Activated CD4-positive, alpha-beta T cell treated with anti-CD3 and anti-CD28 coated beads for 36 hours (primary cell): ENCODE measurements around the gene GOLT1B. TPM values are rescaled to one million over a fixed set of nuclear protein-coding genes. Genes with fewer than 3 reads are reported as not detected.

Source experiments
- ATAC-seq: fragments of 200-7000 bp; cut with Tn5 transposase; one replicate; pipeline ENCODE4 v1.10.0; 2021; ENCODE audit warnings: mild to moderate bottlenecking, moderate library complexity
- CTCF ChIA-PET: fragments of 350-600 bp; sonication (Branson Sonifier 250); formaldehyde crosslinking; loops from one replicate; lab custom pipeline; 2021; ENCODE audit warnings: antibody characterized with exemption; lab: Charles Lee
- POLR2A ChIA-PET: fragments of 350-600 bp; sonication (Branson Sonifier 250); formaldehyde crosslinking; loops from one replicate; lab custom pipeline; 2021; ENCODE audit warnings: antibody characterized with exemption, inconsistent platforms; lab: Charles Lee
- DNase-seq: peaks from one replicate; pipeline ENCODE4 v3.0.0-alpha.2; 2020
- H3K27ac Mint-ChIP-seq: one replicate; pipeline ENCODE4 v1.8.0; 2021; ENCODE audit warnings: mixed read lengths
- H3K27me3 Mint-ChIP-seq: one replicate; pipeline ENCODE4 v1.8.0; 2021; ENCODE audit warnings: mixed read lengths
- H3K36me3 Mint-ChIP-seq: one replicate; pipeline ENCODE4 v1.8.0; 2021; ENCODE audit warnings: low read depth, mixed read lengths
- H3K4me1 Mint-ChIP-seq: one replicate; pipeline ENCODE4 v1.8.0; 2021; ENCODE audit warnings: mixed read lengths
- H3K4me3 Mint-ChIP-seq: one replicate; pipeline ENCODE4 v1.8.0; 2021; ENCODE audit warnings: mild to moderate bottlenecking, moderate library complexity, mixed read lengths
- H3K9me3 Mint-ChIP-seq: one replicate; pipeline ENCODE4 v1.8.0; 2021; ENCODE audit warnings: low read depth, mixed read lengths
- intact Hi-C, 2 experiments: fragments of 100-400 bp; cut with DNase I in 1 of 2; cut with micrococcal nuclease in 1 of 2; formaldehyde crosslinking; loops; one replicate each; pipeline versions ENCODE4 v1.14.2 to v1.15.1; 2022 to 2024; cut with DNase I, micrococcal nuclease
- total RNA-seq, 2 experiments: library from RNA; stranded (reverse); gene quantifications; one replicate each; pipeline ENCODE4 v1.2.3, GENCODE V29; 2021

The GOLT1B gene
- total RNA-seq, 2 experiments from 2014 or later = 25.6 to 31.2 TPM

- POLR2A ChIA-PET = no interaction called here
- peaks cover 16% of the 10 kb centered on the region for H3K36me3 Mint-ChIP-seq
- ATAC-seq = no peak
- no peak overlapping the region for H3K27ac Mint-ChIP-seq
- no peaks in the 10 kb centered on the region for H3K27me3 Mint-ChIP-seq
- no peaks in the 10 kb centered on the region for H3K9me3 Mint-ChIP-seq
- H3K4me3 Mint-ChIP-seq = no peak overlapping the region
- no peaks in the 10 kb centered on the region for H3K4me1 Mint-ChIP-seq
- CTCF ChIA-PET = no interaction called here
- no peak for DNase-seq
- intact Hi-C loops = no loop called here
Observed at GRCh38 chr12:21483531-21483930, 18.1 kb upstream of the GOLT1B start.

GRCh38 chr12:21485998-21486397 lies 15.6 kb upstream of the GOLT1B start:
- Mint-ChIP-seq H3K9me3 (no peaks in the 10 kb centered on the region), H3K36me3 (peaks cover 30% of the 10 kb centered on the region), H3K4me3 (no peak overlapping the region), H3K27me3 (no peaks in the 10 kb centered on the region), H3K4me1 (no peaks in the 10 kb centered on the region), H3K27ac (no peak overlapping the region)
- no peak for ATAC-seq
- CTCF ChIA-PET = interaction anchor here (0.9 kb wide), 1 partner anchor 8 kb away, joined by 3 read pairs; no protein-coding TSS in a partner anchor
- no peak for DNase-seq
- POLR2A ChIA-PET = no interaction called here
- intact Hi-C loops = no loop called here

- H3K4me1 Mint-ChIP-seq = peaks cover 36% of the 10 kb centered on the region
- no peak overlapping the region for H3K4me3 Mint-ChIP-seq
- H3K36me3 Mint-ChIP-seq = peaks cover 44% of the 10 kb centered on the region
- H3K27ac Mint-ChIP-seq = no peak overlapping the region
- intact Hi-C loops = loop anchor here (2.0 to 5.0 kb wide), 5 partner anchors 42 to 1127 kb away; partner anchors contain the start of genes C2CD5 (in 2 of the 2) and CMAS (in 2 of the 2)
- H3K27me3 Mint-ChIP-seq = no peaks in the 10 kb centered on the region
- POLR2A ChIA-PET = no interaction called here
- ATAC-seq (no peak), DNase-seq (no peak)
- no peaks in the 10 kb centered on the region for H3K9me3 Mint-ChIP-seq
- CTCF ChIA-PET = interaction anchor here (1.5 to 1.9 kb wide), 3 partner anchors 17 to 180 kb away, joined by 3 to 6 read pairs (median 4); no protein-coding TSS in a partner anchor
Observed at GRCh38 chr12:21499765-21500164, 1.8 kb upstream of the GOLT1B start.

DNA sequence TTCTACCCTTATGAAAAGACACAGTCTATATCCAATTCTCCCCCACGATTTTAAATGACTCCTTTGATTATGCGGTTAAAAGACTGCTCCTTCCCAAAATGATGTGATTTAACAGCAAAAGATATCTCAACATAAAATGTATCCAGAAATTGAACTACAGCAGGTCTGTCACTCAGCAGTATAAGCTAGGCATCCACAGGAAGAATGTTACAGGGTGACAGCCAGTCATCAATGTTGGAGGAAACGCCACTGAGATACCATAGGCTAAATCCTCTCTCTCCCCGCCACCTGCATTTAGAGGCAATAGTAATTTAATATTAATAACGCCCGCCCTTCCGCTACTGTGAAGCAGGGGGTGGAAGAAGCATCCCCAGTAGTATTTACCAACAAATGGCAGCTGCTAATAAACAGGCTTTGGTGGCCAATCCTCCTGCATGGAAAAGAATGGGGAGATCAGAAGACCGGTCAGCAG lies 767 bp upstream of the GOLT1B start:
- CTCF ChIA-PET = interaction anchor here (1.4 to 1.8 kb wide), 2 partner anchors 8 to 179 kb away, joined by 6 read pairs; no protein-coding TSS in a partner anchor
- no peak overlapping the region for H3K27ac Mint-ChIP-seq
- no peaks in the 10 kb centered on the region for H3K9me3 Mint-ChIP-seq
- no peaks in the 10 kb centered on the region for H3K27me3 Mint-ChIP-seq
- no peak overlapping the region for H3K4me3 Mint-ChIP-seq
- intact Hi-C loops = loop anchor here (1.0 to 5.0 kb wide), 9 partner anchors 44 to 1126 kb away; partner anchors contain the start of genes C2CD5 (in 2 of the 2), CMAS (in 2 of the 2), LDHB (in 2 of the 2) and PYROXD1 (in 2 of the 2)
- H3K4me1 Mint-ChIP-seq = peaks cover 44% of the 10 kb centered on the region
- POLR2A ChIA-PET = interaction anchor here (0.6 kb wide), 1 partner anchor 151 kb away, joined by 3 read pairs; no protein-coding TSS in a partner anchor
- DNase-seq = no peak
- peak; percentile 1 for ATAC-seq
- peaks cover 33% of the 10 kb centered on the region for H3K36me3 Mint-ChIP-seq

GRCh38 chr12:21502164-21502496 lies 541 bp downstream of the GOLT1B start:
- POLR2A ChIA-PET = interaction anchor here (0.9 to 1.2 kb wide), 4 partner anchors 9 to 174 kb away, joined by 3 to 6 read pairs (median 4); partner anchors contain the start of gene LDHB
- Mint-ChIP-seq H3K27me3 (no peaks in the 10 kb centered on the region), H3K4me3 (no peak overlapping the region), H3K9me3 (no peaks in the 10 kb centered on the region), H3K36me3 (peaks cover 24% of the 10 kb centered on the region), H3K27ac (no peak overlapping the region), H3K4me1 (peaks cover 42% of the 10 kb centered on the region)
- ATAC-seq = peak; percentile 6
- peak; percentile 60 for DNase-seq
- CTCF ChIA-PET = interaction anchor here (0.9 to 1.4 kb wide), 2 partner anchors 8 to 9 kb away, joined by 3 to 6 read pairs; no protein-coding TSS in a partner anchor
- intact Hi-C loops = loop anchor here (5.0 kb wide), 3 partner anchors 45 to 1040 kb away; partner anchors contain the start of genes CMAS (in 2 of the 2) and C2CD5 (in 1 of the 2)

DNA sequence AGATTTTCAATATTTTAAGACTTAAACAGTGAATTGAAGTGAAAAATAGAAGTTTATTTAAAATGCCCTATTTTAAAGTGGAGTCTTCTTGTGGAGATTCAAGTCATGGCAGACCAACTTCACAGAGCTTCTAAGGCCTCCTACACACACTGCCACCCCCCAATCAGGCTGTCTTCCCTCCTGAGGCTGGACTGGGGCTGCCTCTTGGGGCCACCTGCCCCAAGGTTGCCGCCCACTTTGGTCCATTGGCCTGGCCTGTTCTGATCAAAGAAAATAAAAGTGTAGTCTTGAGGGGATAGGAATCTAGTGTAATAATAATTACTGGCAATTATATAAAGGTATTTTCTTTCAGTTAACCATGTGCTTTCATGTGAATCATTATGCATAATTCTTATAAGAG lies 1.3 kb downstream of the GOLT1B start:
- intact Hi-C loops = loop anchor here (5.0 kb wide), 3 partner anchors 46 to 1039 kb away; partner anchors contain the start of genes CMAS (in 2 of the 2) and C2CD5 (in 1 of the 2)
- ATAC-seq (no peak), DNase-seq (peak; percentile 13)
- H3K27me3 Mint-ChIP-seq = no peaks in the 10 kb centered on the region
- H3K36me3 Mint-ChIP-seq = peaks cover 24% of the 10 kb centered on the region
- H3K27ac Mint-ChIP-seq = no peak overlapping the region
- no peak overlapping the region for H3K4me3 Mint-ChIP-seq
- H3K4me1 Mint-ChIP-seq = peaks cover 43% of the 10 kb centered on the region
- CTCF ChIA-PET = no interaction called here
- no peaks in the 10 kb centered on the region for H3K9me3 Mint-ChIP-seq
- POLR2A ChIA-PET = no interaction called here

DNA sequence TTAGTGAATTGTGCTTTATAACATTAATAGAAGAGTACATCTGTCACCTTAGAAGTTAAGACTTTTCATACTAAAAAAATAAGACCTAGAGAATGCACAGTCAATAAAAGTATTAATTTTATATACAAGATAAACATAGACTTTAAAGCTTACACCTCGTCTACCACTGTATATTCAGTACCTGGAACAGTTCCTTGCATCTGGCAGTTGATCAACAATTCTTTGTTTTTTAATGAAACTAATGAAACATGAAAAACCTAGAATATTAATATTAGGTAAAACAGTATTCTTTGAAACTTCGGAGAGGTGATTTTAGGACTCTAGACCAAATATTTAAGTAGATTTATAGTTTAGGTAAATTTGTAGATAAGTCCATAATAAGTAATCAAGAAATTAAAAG lies 4.3 kb downstream of the GOLT1B start:
- Mint-ChIP-seq H3K4me3 (no peak overlapping the region), H3K36me3 (peaks cover 33% of the 10 kb centered on the region), H3K4me1 (peaks cover 54% of the 10 kb centered on the region), H3K27me3 (no peaks in the 10 kb centered on the region), H3K27ac (no peak overlapping the region), H3K9me3 (no peaks in the 10 kb centered on the region)
- DNase-seq = no peak
- ChIA-PET CTCF (no interaction called here), POLR2A (no interaction called here)
- intact Hi-C loops = no loop called here
- ATAC-seq = no peak

DNA sequence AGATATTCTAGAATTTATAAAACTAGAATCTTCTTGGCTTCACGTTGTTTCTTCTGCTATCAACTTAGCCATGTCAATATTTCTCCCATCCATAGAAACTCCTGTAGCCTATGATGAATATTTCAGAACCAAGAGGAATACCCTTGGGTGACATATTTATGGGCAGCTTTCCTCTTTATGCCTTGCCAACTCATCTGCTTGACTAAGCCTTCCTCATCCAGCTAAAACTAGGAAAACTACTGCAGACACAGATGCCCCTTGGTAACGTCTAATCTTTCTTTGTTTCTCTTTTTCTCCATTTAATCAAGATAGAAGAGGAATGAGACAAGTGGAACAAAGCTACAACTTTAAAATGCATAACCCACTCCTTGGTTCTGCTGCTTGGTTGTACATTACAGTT lies 6.3 kb downstream of the GOLT1B start:
- peak overlapping the region; percentile 6 for H3K27ac Mint-ChIP-seq
- peaks cover 42% of the 10 kb centered on the region for H3K36me3 Mint-ChIP-seq
- ChIA-PET POLR2A (interaction anchor here (0.6 kb wide), 1 partner anchor 144 kb away, joined by 3 read pairs; no protein-coding TSS in a partner anchor), CTCF (no interaction called here)
- no peak overlapping the region for H3K4me3 Mint-ChIP-seq
- intact Hi-C loops = no loop called here
- no peak for ATAC-seq
- DNase-seq = no peak
- no peaks in the 10 kb centered on the region for H3K9me3 Mint-ChIP-seq
- H3K4me1 Mint-ChIP-seq = peaks cover 50% of the 10 kb centered on the region
- H3K27me3 Mint-ChIP-seq = no peaks in the 10 kb centered on the region

DNA sequence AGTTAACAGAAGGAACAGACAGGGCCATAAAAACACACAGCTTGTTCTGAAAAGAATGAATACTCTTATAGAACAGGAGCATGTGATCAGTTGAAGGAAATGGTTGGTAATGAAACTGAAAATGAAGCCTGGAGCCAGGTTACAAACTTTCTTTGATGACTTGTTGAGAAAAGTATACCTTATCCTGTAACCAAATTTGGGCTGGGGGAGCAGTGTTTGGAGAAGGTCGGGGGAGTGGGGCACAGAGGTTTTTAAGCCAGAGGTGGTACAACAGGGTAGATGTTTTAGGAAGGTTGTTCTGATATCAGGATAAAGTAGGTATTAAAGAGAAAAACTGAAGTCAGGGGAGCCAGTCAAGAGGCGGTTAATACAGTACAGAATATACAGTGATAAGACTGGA lies 8.2 kb downstream of the GOLT1B start:
- ChIA-PET CTCF (interaction anchor here (1.0 to 1.1 kb wide), 2 partner anchors 8 to 72 kb away, joined by 3 read pairs; partner anchors contain the start of genes GOLT1B, PYROXD1 and RECQL), POLR2A (interaction anchor here (1.1 kb wide), 1 partner anchor 533 kb away, joined by 4 read pairs; no protein-coding TSS in a partner anchor)
- peak; percentile 9 for DNase-seq
- Mint-ChIP-seq H3K27me3 (no peaks in the 10 kb centered on the region), H3K4me1 (peaks cover 31% of the 10 kb centered on the region), H3K9me3 (no peaks in the 10 kb centered on the region), H3K4me3 (peak overlapping the region; percentile 21), H3K27ac (peak overlapping the region; percentile 85), H3K36me3 (peaks cover 54% of the 10 kb centered on the region)
- intact Hi-C loops = no loop called here
- ATAC-seq = peak; percentile 96

DNA sequence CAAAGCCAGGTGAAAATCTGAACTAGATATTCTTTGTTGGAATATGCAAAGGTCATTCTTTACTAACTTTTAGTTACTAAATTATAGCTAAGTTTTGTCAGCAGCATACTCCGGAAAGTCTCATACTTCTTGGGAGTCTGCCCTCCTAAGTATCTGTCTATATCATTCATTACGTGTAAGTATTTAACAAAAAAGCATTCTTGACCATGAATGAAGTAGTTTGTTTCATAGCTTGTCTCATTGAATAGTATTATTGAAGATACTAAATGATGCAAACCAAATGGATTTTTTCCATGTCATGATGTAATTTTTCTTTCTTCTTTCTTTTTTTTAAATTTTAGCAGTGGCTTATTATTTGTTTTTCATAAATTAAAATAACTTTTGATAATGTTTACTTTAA lies 14.7 kb downstream of the GOLT1B start:
- Mint-ChIP-seq H3K27me3 (no peaks in the 10 kb centered on the region), H3K27ac (no peak overlapping the region), H3K9me3 (no peaks in the 10 kb centered on the region), H3K4me1 (no peaks in the 10 kb centered on the region), H3K4me3 (no peak overlapping the region), H3K36me3 (peaks cover 30% of the 10 kb centered on the region)
- POLR2A ChIA-PET = no interaction called here
- intact Hi-C loops = no loop called here
- CTCF ChIA-PET = interaction anchor here (0.7 kb wide), 2 partner anchors 14 to 24 kb away, joined by 3 read pairs; no protein-coding TSS in a partner anchor
- DNase-seq = no peak
- no peak for ATAC-seq

DNA sequence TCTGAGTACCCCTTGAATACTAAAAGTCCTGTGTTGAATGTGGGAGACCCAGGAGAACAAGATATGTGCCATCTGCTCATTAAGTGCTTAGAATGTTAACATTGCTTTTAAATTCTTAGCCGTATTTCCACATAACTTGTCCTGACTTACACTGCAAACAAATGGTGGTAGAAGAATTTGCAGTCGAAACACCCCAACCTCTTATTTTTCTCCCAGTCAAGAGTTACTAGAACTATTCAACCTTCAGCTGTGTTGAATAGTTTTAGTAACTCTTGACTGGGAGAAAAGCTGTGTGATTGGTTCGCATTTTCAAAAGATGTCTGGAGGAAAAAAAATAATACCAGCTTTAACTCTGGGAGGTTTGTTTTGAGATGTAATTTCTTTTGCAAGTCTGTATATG lies 16.9 kb downstream of the GOLT1B start:
- ATAC-seq (no peak), DNase-seq (no peak)
- POLR2A ChIA-PET = no interaction called here
- no peaks in the 10 kb centered on the region for H3K27me3 Mint-ChIP-seq
- H3K9me3 Mint-ChIP-seq = no peaks in the 10 kb centered on the region
- H3K27ac Mint-ChIP-seq = no peak overlapping the region
- no peaks in the 10 kb centered on the region for H3K4me1 Mint-ChIP-seq
- intact Hi-C loops = no loop called here
- CTCF ChIA-PET = no interaction called here
- H3K4me3 Mint-ChIP-seq = no peak overlapping the region
- H3K36me3 Mint-ChIP-seq = peaks cover 18% of the 10 kb centered on the region

- Mint-ChIP-seq H3K9me3 (peaks cover 8% of the 10 kb centered on the region), H3K4me3 (no peak overlapping the region), H3K4me1 (no peaks in the 10 kb centered on the region), H3K36me3 (peaks cover 6% of the 10 kb centered on the region), H3K27ac (no peak overlapping the region), H3K27me3 (peaks cover 7% of the 10 kb centered on the region)
- DNase-seq (no peak), ATAC-seq (no peak)
- POLR2A ChIA-PET = no interaction called here
- CTCF ChIA-PET = interaction anchor here (1.8 kb wide), 1 partner anchor 11 kb away, joined by 6 read pairs; no protein-coding TSS in a partner anchor
- intact Hi-C loops = no loop called here
Observed at GRCh38 chr12:21521541-21521940, 20.0 kb downstream of the GOLT1B start.
